Measurements from ENCODE around the gene SIGLECL1. TPM values are rescaled to one million over a fixed set of nuclear protein-coding genes. Genes with fewer than 3 reads are reported as not detected.

Gene SIGLECL1
- total RNA-seq, 1 experiment from 2014 or later, result not detected

- POLR2A ChIA-PET, result no interaction called here
- TF ChIP-seq KAT7 (CRISPR knock-in tag; IDR thresholded peaks at IDR 0.05; ENCODE audit: borderline replicate concordance) (no peak), ZNF317 (CRISPR knock-in tag; IDR thresholded peaks at IDR 0.05; ENCODE audit: borderline replicate concordance, low read depth) (no peak)
- Mint-ChIP-seq H3K9me3 (peaks cover 17% of the 10 kb centered on the region), H3K27me3 (ENCODE audit: low read depth) (no peaks in the 10 kb centered on the region; the same call in 1 of the 2 replicates), H3K4me3 (no peak overlapping the region), H3K4me1 (peaks cover 14% of the 10 kb centered on the region), H3K36me3 (peaks cover 3% of the 10 kb centered on the region; the same call in 1 of the 2 replicates), H3K27ac (no peak overlapping the region)
- no peak for ATAC-seq
- CTCF ChIA-PET, result interaction anchor here (0.5 to 4.2 kb wide), 3 partner anchors 35 to 1813 kb away, joined by 3 to 85 read pairs (median 6); no protein-coding TSS in a partner anchor
- no peak for DNase-seq (ENCODE audit: low spot score)
These were observed 6.6 kb downstream of the SIGLECL1 start for GRCh38 chr19:51257471-51257870.

DNA sequence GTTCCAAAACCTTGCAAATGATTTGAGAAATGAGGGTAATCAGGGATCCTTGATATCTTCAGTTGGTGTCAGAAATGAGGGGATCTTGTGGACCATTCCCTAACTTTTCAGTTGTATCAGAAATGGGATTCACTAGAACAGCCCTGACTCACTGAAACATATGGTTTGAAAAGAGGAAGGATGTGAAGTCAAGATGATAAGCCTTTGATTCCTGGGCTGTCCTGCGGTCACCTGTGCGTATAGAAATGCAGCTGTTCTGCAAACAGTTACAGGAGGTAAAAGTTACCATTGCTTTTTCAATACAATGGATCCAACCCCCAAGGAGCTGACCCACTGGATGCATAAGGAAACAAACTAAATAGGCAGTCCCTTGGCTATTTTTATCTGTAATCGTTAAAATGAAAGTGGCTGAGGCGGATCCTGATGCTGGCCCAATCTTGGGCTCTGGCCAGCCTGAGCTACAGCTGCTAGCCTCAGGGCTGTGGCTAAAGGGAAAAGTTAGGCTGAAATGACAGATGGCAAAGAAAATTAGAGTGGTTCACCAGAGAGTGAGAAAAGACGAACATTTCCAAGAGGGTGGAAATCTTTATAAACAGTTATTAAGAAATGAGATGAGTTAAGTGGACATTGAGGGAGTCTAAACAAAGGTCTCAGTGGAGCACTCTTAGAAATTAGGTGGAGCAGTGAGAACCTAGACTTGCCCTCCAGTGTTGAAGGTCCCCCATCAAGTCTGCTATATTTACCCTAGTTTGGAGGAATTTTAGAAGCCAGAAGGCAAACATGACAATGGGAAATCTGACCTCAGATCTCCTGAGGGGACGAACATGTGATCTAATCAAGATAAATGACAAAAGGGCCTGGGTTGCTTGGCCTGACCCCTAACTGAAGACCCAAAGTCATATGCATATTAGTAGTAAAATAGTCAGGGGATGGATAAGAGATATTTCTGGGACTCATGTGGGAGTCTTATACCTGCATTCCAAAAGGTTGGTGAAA, 7.6 kb downstream of the SIGLECL1 start:
- ATAC-seq (no peak), DNase-seq (ENCODE audit: low spot score) (no peak)
- peaks cover 3% of the 10 kb centered on the region; the same call in 1 of the 2 replicates for H3K36me3 Mint-ChIP-seq
- POLR2A ChIA-PET, result no interaction called here
- no peaks in the 10 kb centered on the region; the same call in 1 of the 2 replicates for H3K27me3 Mint-ChIP-seq (ENCODE audit: low read depth)
- TF ChIP-seq FOXP4 (CRISPR knock-in tag; IDR thresholded peaks at IDR 0.05), result no peak
- no peak for TF ChIP-seq PRRX2 (CRISPR knock-in tag; IDR thresholded peaks at IDR 0.05)
- TF ChIP-seq ZNF423 (CRISPR knock-in tag; IDR thresholded peaks at IDR 0.05), result no peak
- no peak for TF ChIP-seq NFE2L1 (CRISPR knock-in tag; IDR thresholded peaks at IDR 0.05)
- no peak for TF ChIP-seq TCF7 (CRISPR knock-in tag; IDR thresholded peaks at IDR 0.05; ENCODE audit: low read depth)
- TF ChIP-seq, protein P1, sequence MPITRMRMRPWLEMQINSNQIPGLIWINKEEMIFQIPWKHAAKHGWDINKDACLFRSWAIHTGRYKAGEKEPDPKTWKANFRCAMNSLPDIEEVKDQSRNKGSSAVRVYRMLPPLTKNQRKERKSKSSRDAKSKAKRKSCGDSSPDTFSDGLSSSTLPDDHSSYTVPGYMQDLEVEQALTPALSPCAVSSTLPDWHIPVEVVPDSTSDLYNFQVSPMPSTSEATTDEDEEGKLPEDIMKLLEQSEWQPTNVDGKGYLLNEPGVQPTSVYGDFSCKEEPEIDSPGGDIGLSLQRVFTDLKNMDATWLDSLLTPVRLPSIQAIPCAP (CRISPR knock-in tag; IDR thresholded peaks at IDR 0.05), result no peak
- TF ChIP-seq PREB (CRISPR knock-in tag; IDR thresholded peaks at IDR 0.05; ENCODE audit: borderline replicate concordance), result no peak
- TF ChIP-seq, protein P2, sequence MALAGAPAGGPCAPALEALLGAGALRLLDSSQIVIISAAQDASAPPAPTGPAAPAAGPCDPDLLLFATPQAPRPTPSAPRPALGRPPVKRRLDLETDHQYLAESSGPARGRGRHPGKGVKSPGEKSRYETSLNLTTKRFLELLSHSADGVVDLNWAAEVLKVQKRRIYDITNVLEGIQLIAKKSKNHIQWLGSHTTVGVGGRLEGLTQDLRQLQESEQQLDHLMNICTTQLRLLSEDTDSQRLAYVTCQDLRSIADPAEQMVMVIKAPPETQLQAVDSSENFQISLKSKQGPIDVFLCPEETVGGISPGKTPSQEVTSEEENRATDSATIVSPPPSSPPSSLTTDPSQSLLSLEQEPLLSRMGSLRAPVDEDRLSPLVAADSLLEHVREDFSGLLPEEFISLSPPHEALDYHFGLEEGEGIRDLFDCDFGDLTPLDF (CRISPR knock-in tag; IDR thresholded peaks at IDR 0.05), result no peak
- TF ChIP-seq ELF4 (CRISPR knock-in tag; IDR thresholded peaks at IDR 0.05; ENCODE audit: low read depth), result no peak
- no peak for TF ChIP-seq ARID4B (CRISPR knock-in tag; IDR thresholded peaks at IDR 0.05; ENCODE audit: borderline replicate concordance)
- no peak for TF ChIP-seq ZNF396 (CRISPR knock-in tag; IDR thresholded peaks at IDR 0.05; ENCODE audit: borderline replicate concordance)
- no peak for TF ChIP-seq SP1 (CRISPR knock-in tag; conservative IDR thresholded peaks at IDR 0.05)
- H3K27ac Mint-ChIP-seq, result no peak overlapping the region; the same call in 1 of the 2 replicates
- H3K4me1 Mint-ChIP-seq, result peaks cover 14% of the 10 kb centered on the region
- no peak overlapping the region for H3K4me3 Mint-ChIP-seq
- peaks cover 17% of the 10 kb centered on the region for H3K9me3 Mint-ChIP-seq
- CTCF ChIA-PET, result interaction anchor here (0.6 to 4.2 kb wide), 36 partner anchors 13 to 444 kb away, joined by 3 to 85 read pairs (median 4); partner anchors contain the start of gene CTU1

Measured in WTC11 (cell line).